Body of pancreas (tissue), 4 donors: ENCODE results near the gene SBNO2.

Experiments
- POLR2A ChIP-seq, 3 donors: fragments of 450-650 bp; IDR thresholded peaks; one replicate each; pipeline ENCODE4 v1.6.1; 2016; ENCODE audit warnings: antibody characterized with exemption in 3 of 3, mild to moderate bottlenecking in 2 of 3
- TF ChIP-seq, protein P1 (sequence below), 7 experiments: fragments of 450-650 bp in 4 of 7; fragments of 200-600 bp in 3 of 7; sonication (generic) in 3 of 7; IDR thresholded peaks; one replicate each; pipeline ENCODE4 v1.5.1; 2016 to 2019; ENCODE audit warnings: antibody characterized with exemption in 7 of 7

DNA sequence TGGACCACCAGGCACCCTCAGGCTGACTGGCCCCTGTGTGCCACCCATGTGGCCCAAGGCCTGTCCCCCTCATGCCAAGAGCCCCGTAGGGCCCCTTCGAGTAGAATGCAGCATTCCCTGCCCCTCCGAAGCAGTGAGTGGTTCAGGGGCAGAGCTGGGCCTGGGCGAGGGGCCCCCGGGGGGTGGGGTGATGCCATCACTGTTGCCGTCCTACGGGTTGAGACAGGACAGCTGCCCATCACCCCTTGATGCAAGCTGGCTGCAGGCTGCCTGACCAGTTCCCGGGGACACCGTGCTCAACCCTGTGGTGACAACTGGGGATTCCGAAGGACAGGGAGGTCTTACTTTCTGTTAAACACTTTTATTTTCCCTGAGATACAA lies 4.7 kb downstream of the SBNO2 start:
- TF ChIP-seq, protein P1, sequence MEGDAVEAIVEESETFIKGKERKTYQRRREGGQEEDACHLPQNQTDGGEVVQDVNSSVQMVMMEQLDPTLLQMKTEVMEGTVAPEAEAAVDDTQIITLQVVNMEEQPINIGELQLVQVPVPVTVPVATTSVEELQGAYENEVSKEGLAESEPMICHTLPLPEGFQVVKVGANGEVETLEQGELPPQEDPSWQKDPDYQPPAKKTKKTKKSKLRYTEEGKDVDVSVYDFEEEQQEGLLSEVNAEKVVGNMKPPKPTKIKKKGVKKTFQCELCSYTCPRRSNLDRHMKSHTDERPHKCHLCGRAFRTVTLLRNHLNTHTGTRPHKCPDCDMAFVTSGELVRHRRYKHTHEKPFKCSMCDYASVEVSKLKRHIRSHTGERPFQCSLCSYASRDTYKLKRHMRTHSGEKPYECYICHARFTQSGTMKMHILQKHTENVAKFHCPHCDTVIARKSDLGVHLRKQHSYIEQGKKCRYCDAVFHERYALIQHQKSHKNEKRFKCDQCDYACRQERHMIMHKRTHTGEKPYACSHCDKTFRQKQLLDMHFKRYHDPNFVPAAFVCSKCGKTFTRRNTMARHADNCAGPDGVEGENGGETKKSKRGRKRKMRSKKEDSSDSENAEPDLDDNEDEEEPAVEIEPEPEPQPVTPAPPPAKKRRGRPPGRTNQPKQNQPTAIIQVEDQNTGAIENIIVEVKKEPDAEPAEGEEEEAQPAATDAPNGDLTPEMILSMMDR (IDR thresholded peaks at IDR 0.05), result no peak
- no peak for TF ChIP-seq POLR2A (IDR thresholded peaks at IDR 0.05)
